VCaP (cell line): ENCODE data around the gene AKAP6.

ENCODE experiments used
- H3K27ac ChIP-seq: fragments of 450-650 bp; 2 replicates; pipeline ENCODE4 v1.5.1; 2017
- TF ChIP-seq, protein P1 (sequence below): fragments of 450-650 bp; conservative IDR thresholded peaks from 2 replicates; pipeline ENCODE4 v1.5.1; 2017; ENCODE audit warnings: mild to moderate bottlenecking, moderate library complexity

The AKAP6 gene

DNA sequence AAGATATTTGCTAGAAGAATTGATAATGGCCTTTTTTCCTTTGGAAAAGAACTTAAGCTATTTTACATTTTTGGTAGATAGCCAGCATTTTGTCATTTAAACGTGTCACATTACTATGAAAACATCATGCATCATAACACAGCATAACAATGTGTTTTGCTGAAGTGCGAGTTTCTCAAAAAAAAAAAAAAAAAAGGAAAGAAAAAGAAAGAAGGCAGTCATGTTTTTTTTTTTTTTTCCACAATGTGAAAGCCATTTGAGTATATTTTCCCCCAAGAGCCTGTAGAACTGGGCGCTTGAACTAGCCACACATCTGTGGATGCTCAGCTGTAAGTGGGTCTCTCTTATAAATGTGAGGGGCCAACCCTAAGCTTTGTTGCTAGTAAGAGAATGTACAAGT, 300.1 kb downstream of the AKAP6 start:
- TF ChIP-seq, protein P1, sequence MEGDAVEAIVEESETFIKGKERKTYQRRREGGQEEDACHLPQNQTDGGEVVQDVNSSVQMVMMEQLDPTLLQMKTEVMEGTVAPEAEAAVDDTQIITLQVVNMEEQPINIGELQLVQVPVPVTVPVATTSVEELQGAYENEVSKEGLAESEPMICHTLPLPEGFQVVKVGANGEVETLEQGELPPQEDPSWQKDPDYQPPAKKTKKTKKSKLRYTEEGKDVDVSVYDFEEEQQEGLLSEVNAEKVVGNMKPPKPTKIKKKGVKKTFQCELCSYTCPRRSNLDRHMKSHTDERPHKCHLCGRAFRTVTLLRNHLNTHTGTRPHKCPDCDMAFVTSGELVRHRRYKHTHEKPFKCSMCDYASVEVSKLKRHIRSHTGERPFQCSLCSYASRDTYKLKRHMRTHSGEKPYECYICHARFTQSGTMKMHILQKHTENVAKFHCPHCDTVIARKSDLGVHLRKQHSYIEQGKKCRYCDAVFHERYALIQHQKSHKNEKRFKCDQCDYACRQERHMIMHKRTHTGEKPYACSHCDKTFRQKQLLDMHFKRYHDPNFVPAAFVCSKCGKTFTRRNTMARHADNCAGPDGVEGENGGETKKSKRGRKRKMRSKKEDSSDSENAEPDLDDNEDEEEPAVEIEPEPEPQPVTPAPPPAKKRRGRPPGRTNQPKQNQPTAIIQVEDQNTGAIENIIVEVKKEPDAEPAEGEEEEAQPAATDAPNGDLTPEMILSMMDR: no peak
- no peak overlapping the region for H3K27ac ChIP-seq

DNA sequence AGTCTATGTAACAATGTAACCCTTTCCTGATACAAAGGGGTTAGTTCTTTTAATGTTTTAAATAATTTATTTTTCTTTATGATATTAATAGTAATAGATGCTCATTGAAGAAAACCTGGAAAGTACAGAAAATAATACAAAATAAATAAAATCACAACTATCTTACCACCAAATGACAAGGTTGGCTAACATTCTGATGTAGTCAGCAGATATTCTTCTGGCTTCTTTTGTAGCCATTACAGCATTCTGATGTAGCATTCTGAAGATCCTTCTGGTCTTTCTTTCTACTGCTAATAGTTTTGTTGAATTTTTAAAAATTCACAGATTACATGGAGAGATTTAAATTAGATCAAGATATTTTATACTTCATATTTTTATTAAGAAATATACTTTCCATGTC, 301.6 kb downstream of the AKAP6 start:
- TF ChIP-seq, protein P1: no peak
- H3K27ac ChIP-seq: no peak overlapping the region

- no peak overlapping the region for H3K27ac ChIP-seq
- TF ChIP-seq, protein P1: no peak
Observed at GRCh38 chr14:32633224-32633859, 304.2 kb downstream of the AKAP6 start.

- H3K27ac ChIP-seq: no peak overlapping the region
- TF ChIP-seq, protein P1: no peak
Observed at GRCh38 chr14:32633930-32634329, 304.8 kb downstream of the AKAP6 start.

DNA sequence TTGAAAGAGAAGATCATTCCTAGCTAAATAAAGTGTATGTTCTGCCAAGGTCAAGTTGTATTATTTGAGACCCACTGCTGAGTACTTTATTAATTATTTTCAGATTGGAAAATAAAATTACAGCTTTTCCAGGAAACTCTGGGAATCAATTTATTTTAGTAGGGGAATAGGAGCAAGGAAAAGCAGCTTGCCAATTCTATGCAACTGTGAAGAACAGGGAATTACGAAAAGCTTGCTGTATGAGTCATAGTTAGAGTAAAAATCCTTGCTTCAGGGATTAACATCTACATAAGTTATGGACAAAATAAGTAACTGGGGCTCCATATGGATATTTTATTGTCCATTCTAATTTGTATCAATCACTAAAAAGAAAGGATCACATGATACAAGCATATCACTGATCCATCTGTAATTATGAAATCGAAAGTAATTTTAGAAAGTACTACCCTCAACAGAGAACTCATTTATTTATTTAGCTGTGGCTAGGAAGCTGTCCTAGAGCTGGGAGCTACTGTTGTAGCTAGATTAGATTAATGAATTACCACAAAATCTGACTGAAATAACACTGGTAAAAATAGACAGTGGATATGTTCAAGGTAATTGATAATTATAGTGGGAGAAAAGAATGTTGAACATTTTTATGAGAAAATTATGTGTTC, 306.1 kb downstream of the AKAP6 start:
- no peak overlapping the region for H3K27ac ChIP-seq
- TF ChIP-seq, protein P1: no peak

- H3K27ac ChIP-seq: no peak overlapping the region
- TF ChIP-seq, protein P1: no peak
Observed at GRCh38 chr14:32637582-32637981, 308.5 kb downstream of the AKAP6 start.

DNA sequence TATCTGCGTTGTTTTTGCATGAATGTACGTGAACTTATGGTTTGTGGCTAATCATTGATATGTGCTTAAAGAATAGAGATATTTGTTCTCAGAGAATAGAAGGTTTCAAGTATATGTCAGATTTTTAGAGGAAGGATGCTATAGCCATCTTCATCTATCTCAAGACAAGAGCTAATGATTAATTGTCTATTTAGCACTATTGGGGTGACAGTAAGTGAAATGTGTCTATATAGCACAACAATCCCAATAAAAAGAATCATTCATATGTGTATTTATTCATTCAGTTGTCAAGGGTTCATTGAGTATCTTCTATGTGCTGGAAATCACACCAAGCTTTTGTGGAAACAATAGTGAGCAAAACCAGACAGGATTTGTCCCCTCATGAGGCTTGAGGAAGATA, 310.1 kb downstream of the AKAP6 start:
- TF ChIP-seq, protein P1: no peak
- no peak overlapping the region for H3K27ac ChIP-seq
